ENCODE data around the gene FNBP1L.
"Not testable (repeated sequence)": the region's sequence is repeated elsewhere in the genome, so short reads cannot be mapped to it uniquely, and the experiment has no call there.

FNBP1L gene

DNA sequence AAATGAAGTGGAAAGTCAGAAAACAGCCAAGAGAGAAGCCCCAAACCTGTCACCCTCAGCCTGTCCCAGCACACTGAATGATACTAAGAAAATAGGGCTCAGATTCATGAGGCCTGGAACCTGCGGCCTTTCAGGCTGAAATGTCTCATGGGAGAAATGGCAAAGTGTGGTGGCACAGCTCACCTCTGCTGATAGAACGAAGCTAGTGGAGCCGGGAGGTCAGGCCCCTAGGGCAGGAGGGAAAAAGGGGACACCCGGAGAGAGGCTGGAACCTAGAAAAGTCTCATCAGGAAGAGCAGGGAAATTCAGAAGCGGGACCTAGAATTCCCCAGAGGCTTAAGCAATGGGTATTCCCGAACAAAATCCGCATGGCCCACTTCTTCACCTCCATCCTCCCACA lies 126.6 kb downstream of the FNBP1L start:
- DNase-seq = no peak

DNA sequence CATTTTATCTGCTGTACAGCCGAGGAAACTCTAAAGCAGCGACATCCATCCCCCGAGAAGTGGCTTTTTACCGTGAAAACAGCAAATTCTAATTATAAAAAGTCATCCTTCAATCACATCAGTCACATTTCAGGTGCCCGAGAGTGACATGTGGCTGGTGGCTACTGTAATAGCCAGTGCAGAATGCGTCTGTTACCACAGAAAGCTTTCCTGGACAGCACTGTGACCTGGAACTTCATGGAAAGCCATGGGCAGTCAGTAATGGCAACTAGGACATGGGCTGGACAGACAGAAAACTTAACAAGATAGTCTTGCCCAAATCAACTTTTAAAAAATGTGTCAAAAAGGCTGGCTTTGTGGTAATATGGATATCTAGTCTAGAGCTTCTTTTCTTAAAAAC lies 127.1 kb downstream of the FNBP1L start:
- DNase-seq = no peak

GRCh38 chr1:93575621-93576284 lies 127.8 kb downstream of the FNBP1L start:
- peak; percentile 38 for DNase-seq

DNA sequence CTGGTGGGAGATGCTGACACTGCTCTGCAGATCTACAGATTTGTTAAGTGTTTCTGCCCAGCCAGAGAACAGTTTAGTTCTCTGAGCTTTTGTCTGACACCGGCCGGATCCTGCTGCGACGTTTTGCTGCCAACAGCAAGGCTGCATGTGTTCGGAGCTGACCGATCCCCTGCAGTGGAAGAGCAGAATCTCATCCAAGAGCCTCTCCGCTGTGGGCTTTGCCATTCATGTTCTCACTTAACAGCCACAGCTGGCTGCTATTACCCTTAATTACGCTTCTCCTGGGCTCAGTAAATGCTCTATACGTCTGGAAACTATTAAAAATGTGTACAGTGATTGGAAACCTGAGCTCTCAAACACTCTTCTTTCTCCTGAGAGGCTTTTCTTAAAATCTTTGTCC lies 128.4 kb downstream of the FNBP1L start:
- peak; percentile 75 for DNase-seq

- DNase-seq = no peak
Observed at GRCh38 chr1:93576746-93577145, 128.8 kb downstream of the FNBP1L start.

DNA sequence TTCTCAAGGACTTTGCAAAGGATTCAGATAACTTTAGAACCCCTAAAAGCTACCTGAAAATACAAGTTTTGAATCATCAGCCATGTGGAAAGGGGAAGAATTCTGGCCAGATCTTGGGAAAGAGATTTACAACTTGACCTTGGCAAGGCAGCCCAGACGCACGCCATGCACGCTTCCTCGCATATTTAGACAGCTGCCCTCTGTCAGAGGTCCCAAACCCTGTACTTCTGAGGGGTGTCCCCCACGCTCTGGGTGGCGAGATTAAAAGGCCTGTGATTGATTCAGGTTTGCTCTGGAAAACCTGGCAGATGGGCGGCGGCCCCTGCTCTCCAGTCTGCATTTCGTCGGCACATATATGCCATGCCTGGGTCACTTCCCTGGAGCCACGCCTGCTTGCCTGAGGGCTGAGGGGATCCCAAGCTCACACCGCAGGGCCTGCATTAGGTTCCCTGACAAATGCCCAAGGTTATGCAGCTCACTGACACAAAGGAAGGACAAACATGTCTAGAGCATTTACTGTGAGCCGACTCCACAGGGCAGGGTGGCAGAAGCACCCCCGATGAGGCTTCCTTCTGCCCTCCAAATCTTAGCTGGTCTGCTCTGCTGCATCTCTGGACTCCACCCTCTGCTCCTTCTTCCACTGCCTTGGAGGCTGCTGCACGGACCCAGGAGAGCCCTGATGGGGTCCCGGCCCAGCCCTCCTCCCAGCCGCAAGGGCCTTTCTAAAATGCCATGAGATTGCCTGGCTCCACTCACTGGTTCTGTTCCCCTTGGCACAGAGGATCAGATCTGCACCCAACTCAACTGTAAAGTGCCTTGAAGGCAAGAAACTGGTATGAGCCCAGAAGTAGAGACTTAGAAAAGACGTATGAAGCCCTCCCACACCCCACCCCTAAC lies 129.9 kb downstream of the FNBP1L start:
- no peak for DNase-seq

GRCh38 chr1:93578433-93578830 lies 130.5 kb downstream of the FNBP1L start:
- DNase-seq = no peak

DNA sequence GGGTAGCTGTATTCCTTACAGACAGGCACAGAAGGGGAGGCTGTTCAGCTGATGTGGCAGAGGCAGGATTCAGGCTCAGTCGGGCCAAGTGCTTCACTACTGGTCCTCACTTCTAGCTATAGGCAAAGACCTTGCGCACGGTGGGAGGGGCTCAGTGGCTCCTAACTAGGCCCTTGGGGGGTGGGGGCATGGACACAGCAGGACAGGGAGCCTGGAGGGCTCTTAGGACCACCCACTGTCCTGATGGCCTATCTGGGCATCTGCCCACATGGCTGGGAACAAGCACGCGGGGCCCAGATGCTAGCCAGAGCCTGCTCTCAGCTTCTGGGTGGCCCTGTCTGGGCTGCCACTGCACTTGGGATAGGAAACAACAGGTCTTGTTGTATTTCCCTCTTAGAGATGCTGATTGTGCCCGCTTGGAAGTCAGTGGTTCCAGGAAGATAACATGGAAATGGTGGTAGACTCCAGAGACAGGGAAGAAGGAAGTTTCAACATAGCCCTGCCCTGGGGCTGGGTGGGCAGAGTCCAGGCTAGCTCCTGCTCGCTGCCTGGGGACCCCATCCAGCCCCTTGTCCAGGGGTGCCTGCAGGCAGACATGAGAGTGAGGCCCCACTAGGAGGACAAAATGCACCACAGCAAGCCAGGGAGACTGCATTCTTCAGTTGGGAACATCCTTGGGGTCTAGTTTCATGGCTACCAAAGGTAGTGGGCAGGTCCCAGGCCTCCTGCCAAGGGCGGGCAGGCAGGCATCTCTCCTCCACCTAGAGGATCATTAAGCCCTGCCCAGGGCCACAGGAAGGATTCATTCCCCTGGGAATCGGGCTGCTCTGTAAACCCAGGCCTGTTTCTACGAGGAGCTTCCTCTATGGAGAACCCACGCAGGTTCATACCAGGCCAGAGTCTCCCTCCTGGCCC lies 131.2 kb downstream of the FNBP1L start:
- DNase-seq = no peak

- DNase-seq = peak; percentile 68
Observed at GRCh38 chr1:93579891-93580290, 132.0 kb downstream of the FNBP1L start.

- DNase-seq = no peak
Observed at GRCh38 chr1:93581917-93582850, 134.3 kb downstream of the FNBP1L start.

DNA sequence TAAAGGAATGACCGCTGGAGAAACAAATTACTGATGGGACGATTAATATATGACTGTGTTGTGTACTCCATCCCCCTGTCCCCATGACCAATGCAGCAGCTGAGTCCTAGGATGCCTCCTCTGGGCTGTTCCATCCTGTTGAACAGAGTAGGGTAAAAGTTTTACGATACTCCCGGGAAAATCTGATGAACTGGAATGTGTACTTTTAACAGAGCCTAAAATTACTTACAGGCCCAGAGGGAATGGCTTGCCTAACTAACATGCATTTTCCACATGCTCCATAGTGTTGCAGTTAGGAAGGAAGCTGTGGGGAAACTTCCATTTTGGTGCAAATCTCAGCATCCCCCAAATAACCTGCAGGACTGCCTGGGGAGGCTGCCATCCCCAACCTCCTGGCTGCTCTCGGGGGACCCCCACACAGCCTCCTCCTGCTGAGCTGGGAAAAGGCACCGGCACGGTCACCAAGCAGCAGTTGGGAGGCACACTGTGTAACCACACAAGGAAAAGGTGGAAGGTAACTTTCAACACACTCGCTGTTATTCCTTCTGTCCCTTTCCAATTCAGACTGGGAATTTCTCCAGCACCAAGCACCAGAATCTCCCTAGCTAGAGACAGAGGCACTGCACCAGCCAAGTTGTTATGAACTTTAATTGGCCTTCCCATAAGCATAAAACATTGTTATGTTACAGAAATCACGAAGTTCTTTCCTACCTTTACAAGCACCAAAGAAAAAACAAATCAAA lies 136.5 kb downstream of the FNBP1L start:
- peak; percentile 58 for DNase-seq

- DNase-seq = peak; percentile 76
Observed at GRCh38 chr1:93585059-93585966, 137.4 kb downstream of the FNBP1L start.

DNA sequence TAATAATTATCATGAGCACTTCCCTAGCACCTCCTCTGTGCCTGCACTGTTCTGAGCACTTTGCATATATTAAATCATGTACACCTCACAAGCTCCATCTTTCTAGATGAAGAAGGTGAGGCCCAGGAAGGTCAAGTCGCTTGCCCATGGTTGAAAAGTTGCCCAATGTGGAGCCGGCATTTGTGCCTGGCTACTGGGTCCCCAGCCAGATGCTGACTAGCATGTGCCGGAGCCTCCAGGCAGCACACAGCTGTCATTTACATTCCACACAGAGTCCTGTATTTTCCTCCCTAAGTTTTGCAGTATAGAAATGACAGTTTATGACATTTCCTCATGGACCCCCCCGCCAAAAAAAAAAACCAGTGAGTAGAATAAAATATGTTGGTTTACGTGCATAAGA lies 139.4 kb downstream of the FNBP1L start:
- DNase-seq = no peak

DNA sequence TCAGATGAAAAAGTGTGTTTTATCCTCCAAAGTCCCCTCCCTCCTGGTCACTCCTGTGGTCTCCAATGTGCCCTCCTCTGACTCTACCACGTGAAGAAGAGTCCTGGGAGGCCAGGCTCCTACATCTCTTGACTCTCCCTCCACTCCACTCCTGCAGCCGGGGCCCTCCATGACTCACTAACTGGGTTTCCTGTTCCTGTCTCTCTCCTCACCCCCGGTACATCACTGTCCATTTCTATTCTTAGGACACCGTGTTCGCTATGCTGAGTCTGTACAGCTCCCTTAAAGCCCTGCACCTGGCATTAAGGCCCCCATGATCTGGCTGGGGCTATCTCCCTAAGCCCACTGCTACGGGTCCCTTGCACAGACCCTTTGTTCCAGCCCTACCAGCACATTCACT lies 140.3 kb downstream of the FNBP1L start:
- DNase-seq = no peak

GRCh38 chr1:93588955-93589354 lies 141.0 kb downstream of the FNBP1L start:
- DNase-seq = no peak

DNA sequence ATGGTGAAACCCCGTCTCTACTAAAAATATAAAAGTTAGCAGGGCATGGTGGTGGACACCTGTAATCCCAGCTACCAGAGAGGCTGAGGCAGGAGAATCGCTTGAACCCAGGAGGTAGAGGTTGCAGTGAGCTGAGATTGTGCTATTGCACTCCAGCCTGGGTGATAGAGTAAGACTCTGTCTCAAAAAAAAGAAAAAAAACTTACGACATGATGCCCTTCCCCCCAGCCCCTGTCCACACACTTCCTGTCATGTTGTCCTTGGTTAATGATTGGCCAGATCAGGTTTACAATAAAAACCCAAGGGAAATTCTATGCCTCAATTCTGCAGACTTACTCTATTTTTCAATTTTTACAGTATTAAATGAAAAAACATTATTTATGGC lies 143.4 kb downstream of the FNBP1L start:
- DNase-seq = not testable (repeated sequence)

- DNase-seq = no peak
Observed at GRCh38 chr1:93591676-93592550, 144.0 kb downstream of the FNBP1L start.

DNA sequence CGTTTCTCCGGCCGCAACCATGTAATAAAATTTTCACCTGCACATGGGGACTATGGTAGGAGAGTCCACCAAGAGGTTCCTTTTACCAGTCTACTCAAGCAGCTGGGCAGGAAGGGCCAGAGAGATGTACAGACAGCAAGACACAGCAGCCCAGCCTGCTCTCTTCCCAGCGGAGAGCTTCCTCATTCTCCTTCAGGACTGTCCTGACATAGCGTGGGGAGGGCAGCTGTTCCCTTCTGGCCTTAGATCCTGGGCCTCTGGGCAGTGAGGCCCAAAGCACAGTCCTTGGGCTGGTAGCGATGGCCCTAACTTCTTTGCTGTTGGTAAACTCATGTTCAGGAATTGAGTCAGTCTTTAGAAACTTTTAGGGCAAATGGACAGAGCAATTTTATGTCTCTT lies 144.6 kb downstream of the FNBP1L start:
- no peak for DNase-seq

Measured in fibroblast of skin of scalp (primary cell).